GM21786 (cell line): ENCODE data around the gene BCL2L13.
"Not testable (repeated sequence)": the region's sequence is repeated elsewhere in the genome, so short reads cannot be mapped to it uniquely, and the experiment has no call there.

ENCODE experiments used
- ATAC-seq: cut with Tn5 transposase; IDR thresholded peaks from one replicate; pipeline ENCODE4 v1.9.1; 2021; ENCODE audit not compliant: unreplicated experiment

BCL2L13 gene

GRCh38 chr22:17753401-17753989, 114.9 kb downstream of the BCL2L13 start:
- ATAC-seq: no peak

- no peak for ATAC-seq
These were observed 115.8 kb downstream of the BCL2L13 start for GRCh38 chr22:17754233-17754925.

GRCh38 chr22:17761138-17761488, 122.6 kb downstream of the BCL2L13 start:
- ATAC-seq: no peak

- not testable (repeated sequence) for ATAC-seq
These were observed 124.9 kb downstream of the BCL2L13 start for GRCh38 chr22:17763442-17763841.

- ATAC-seq: no peak
These were observed 125.5 kb downstream of the BCL2L13 start for GRCh38 chr22:17764036-17764435.

GRCh38 chr22:17764852-17765251, 126.3 kb downstream of the BCL2L13 start:
- not testable (repeated sequence) for ATAC-seq

GRCh38 chr22:17767233-17768065, 128.9 kb downstream of the BCL2L13 start:
- peak; percentile 77 for ATAC-seq

- no peak for ATAC-seq
These were observed 130.6 kb downstream of the BCL2L13 start for GRCh38 chr22:17769013-17769715.

GRCh38 chr22:17769716-17770082, 131.1 kb downstream of the BCL2L13 start:
- ATAC-seq: no peak

- ATAC-seq: no peak
These were observed 131.9 kb downstream of the BCL2L13 start for GRCh38 chr22:17770180-17771077.

GRCh38 chr22:17772249-17772957, 133.8 kb downstream of the BCL2L13 start:
- no peak for ATAC-seq

- ATAC-seq: no peak
These were observed 134.5 kb downstream of the BCL2L13 start for GRCh38 chr22:17772958-17773605.

GRCh38 chr22:17773606-17774205, 135.1 kb downstream of the BCL2L13 start:
- ATAC-seq: no peak

GRCh38 chr22:17774206-17774925, 135.8 kb downstream of the BCL2L13 start, which contains the start of gene BID:
Gene BID, minus strand, starts transcription at chr22:17774469. Its CDS starts 24,353 bp downstream, at chr22:17750116.
- no peak for ATAC-seq

GRCh38 chr22:17774926-17775685, 136.5 kb downstream of the BCL2L13 start:
- no peak for ATAC-seq

- ATAC-seq: no peak
These were observed 137.4 kb downstream of the BCL2L13 start for GRCh38 chr22:17775781-17776465.
